HepG2 (cell line): ENCODE data around the gene ELN. TPM values are rescaled to one million over a fixed set of nuclear protein-coding genes. Genes with fewer than 3 reads are reported as not detected.
A peak's percentile ranks its signal among the peaks of the same experiment; 100 is the strongest.

Experiments used
- AHDC1 ChIP-seq: sonication (generic); formaldehyde crosslinking; IDR thresholded peaks from 2 replicates; pipeline ENCODE4 v1.5.1; 2020; ENCODE audit warnings: mild to moderate bottlenecking, missing genetic modification reagents, borderline replicate concordance
- ARID3A ChIP-seq: IDR thresholded peaks from 2 replicates; pipeline ENCODE4 v1.6.1; 2012; ENCODE audit warnings: low read depth, low read length, improper control_type of control experiment
- CBX1 ChIP-seq: IDR thresholded peaks from one replicate; pipeline ENCODE4 v1.6.1; 2016; ENCODE audit warnings: antibody characterized with exemption, low read depth
- CSRNP2 ChIP-seq: sonication (generic); formaldehyde crosslinking; conservative IDR thresholded peaks from 2 replicates; pipeline ENCODE4 v1.8.0; 2022; ENCODE audit warnings: low read depth, missing genetic modification reagents
- DZIP1 ChIP-seq: sonication (generic); formaldehyde crosslinking; IDR thresholded peaks from 2 replicates; pipeline ENCODE4 v1.5.0; 2020; ENCODE audit warnings: mild to moderate bottlenecking, missing genetic modification reagents
- FOSL2 ChIP-seq: sonication (generic); formaldehyde crosslinking; IDR thresholded peaks from 2 replicates; pipeline ENCODE4 v1.4.0; 2020; ENCODE audit warnings: missing genetic modification reagents
- FOXK1 ChIP-seq: sonication (generic); formaldehyde crosslinking; IDR thresholded peaks from 2 replicates; pipeline ENCODE4 v1.4.0; 2020; ENCODE audit warnings: low read depth, missing genetic modification reagents, borderline replicate concordance
- FOXP1 ChIP-seq, 2 experiments: fragments of 450-650 bp in 1 of 2; IDR thresholded peaks; 2 replicates each; pipeline ENCODE4 v1.6.1; 2017 to 2018; ENCODE audit warnings: antibody characterized with exemption in 1 of 2
- GATAD2A ChIP-seq: IDR thresholded peaks from 2 replicates; pipeline ENCODE4 v1.6.1; 2016
- HMG20A ChIP-seq: IDR thresholded peaks from 2 replicates; pipeline ENCODE4 v1.6.1; 2016; ENCODE audit warnings: borderline replicate concordance
- HOMEZ ChIP-seq: IDR thresholded peaks from 2 replicates; pipeline ENCODE4 v1.6.1; 2016; ENCODE audit warnings: low read depth
- ISL2 ChIP-seq: sonication (generic); formaldehyde crosslinking; IDR thresholded peaks from 2 replicates; pipeline ENCODE4 v1.5.0; 2020; ENCODE audit warnings: missing genetic modification reagents
- KDM6A ChIP-seq: IDR thresholded peaks from 2 replicates; pipeline ENCODE4 v1.6.1; 2016; ENCODE audit warnings: low read depth
- RFX5 ChIP-seq: IDR thresholded peaks from 2 replicates; pipeline ENCODE4 v1.6.1; 2011; ENCODE audit warnings: low read depth, low read length, improper control_type of control experiment
- SRSF1 ChIP-seq: fragments of 200-400 bp; formaldehyde crosslinking; optimal IDR thresholded peaks from 2 replicates; pipeline ENCODE3; 2017; ENCODE audit warnings: mild to moderate bottlenecking, low read depth, low read length, moderate library complexity
- TBX3 ChIP-seq: fragments of 450-650 bp; IDR thresholded peaks from 2 replicates; pipeline ENCODE4 v1.6.1; 2017; ENCODE audit warnings: antibody characterized with exemption, mild to moderate bottlenecking, inconsistent platforms, borderline replicate concordance
- ZNF772 ChIP-seq: sonication (generic); formaldehyde crosslinking; IDR thresholded peaks from 2 replicates; pipeline ENCODE4 v1.5.0; 2020; ENCODE audit warnings: mild to moderate bottlenecking, missing genetic modification reagents
- polyA plus RNA-seq, 8 experiments: library from polyadenylated mRNA; depleted of rRNA in 3 of 8; stranded (reverse) in 7 of 8; unstranded in 1 of 8; fragments of >200 nt; fragmentation: Illumina TruSeq in 4 of 8; extraction: Trizol in 4 of 8; gene quantifications; 2 replicates each; pipeline versions ENCODE4 v1.2.1 to v1.2.3, GENCODE V29; 2011 to 2016; ENCODE audit warnings: low read depth in 4 of 8, missing spikeins in 1 of 8, mixed read lengths in 1 of 8; ENCODE audit not compliant: insufficient read depth in 1 of 8
- total RNA-seq, 5 experiments: library from RNA; depleted of rRNA; stranded (reverse); fragments of >200 nt; fragmentation: Illumina TruSeq; extraction: Trizol; gene quantifications; 2 replicates each; pipeline ENCODE4 v1.2.3, GENCODE V29; 2016; ENCODE audit warnings: low read depth in 1 of 5

The ELN gene
- total and polyA plus RNA-seq, 2 of the 13 experiments (the other 11 are each of a cell fraction or from before 2014, with no cell fraction given) = 0.15 to 0.37 TPM

GRCh38 chr7:73980206-73980605 is 47.8 kb upstream of the ELN start (continued):
- TF ChIP-seq DZIP1 (no peak), FOXP1 (IDR thresholded peaks at IDR 0.05) (no peak), FOXP1 (CRISPR knock-in tag; IDR thresholded peaks at IDR 0.05) (0 out of 2 replicates have a peak, but pooled peaks have one; percentile 34), FOXK1 (CRISPR knock-in tag) (peak; percentile 19; the same call in 1 of the 2 replicates), RFX5 (peak; percentile 74), HMG20A (peak; percentile 33; the same call in 1 of the 2 replicates), AHDC1 (CRISPR knock-in tag) (0 out of 2 replicates have a peak, but pooled peaks have one; percentile 33), CSRNP2 (CRISPR knock-in tag) (no peak), ARID3A (peak; percentile 42; the same call in 1 of the 2 replicates), FOSL2 (peak; percentile 17; the same call in 1 of the 2 replicates), ZNF772 (CRISPR knock-in tag) (no peak), GATAD2A (peak; percentile 67), ISL2 (CRISPR knock-in tag) (no peak), KDM6A (CRISPR knock-in tag) (peak; percentile 40; the same call in 1 of the 2 replicates), CBX1 (peak; percentile 33), HOMEZ (CRISPR knock-in tag) (0 out of 2 replicates have a peak, but pooled peaks have one; percentile 17), TBX3 (no peak), SRSF1 (no peak)
